Glutamatergic neuron (in vitro differentiated cells): ENCODE results near the gene RDH5. TPM values are rescaled to one million over a fixed set of nuclear protein-coding genes. Genes with fewer than 3 reads are reported as not detected.
A peak's percentile ranks its signal among the peaks of the same experiment; 100 is the strongest.

Source experiments
- DNase-seq: peaks from one replicate; pipeline ENCODE4 v3.0.0; 2022
- H3K27ac Mint-ChIP-seq: one replicate; pipeline ENCODE4 v1.8.0; 2020; ENCODE audit warnings: mild to moderate bottlenecking, mixed read lengths, inconsistent platforms; ENCODE audit not compliant: unreplicated experiment
- H3K27me3 Mint-ChIP-seq: one replicate; pipeline ENCODE4 v1.8.0; 2020; ENCODE audit warnings: mild to moderate bottlenecking, moderate library complexity, mixed read lengths, inconsistent platforms; ENCODE audit not compliant: unreplicated experiment
- H3K36me3 Mint-ChIP-seq: one replicate; pipeline ENCODE4 v1.8.0; 2020; ENCODE audit warnings: mild to moderate bottlenecking, mixed read lengths, inconsistent platforms; ENCODE audit not compliant: unreplicated experiment
- H3K4me1 Mint-ChIP-seq: one replicate; pipeline ENCODE4 v1.8.0; 2020; ENCODE audit warnings: mild to moderate bottlenecking, low read depth, mixed read lengths, inconsistent platforms; ENCODE audit not compliant: unreplicated experiment
- H3K4me3 Mint-ChIP-seq: one replicate; pipeline ENCODE4 v1.8.0; 2020; ENCODE audit warnings: mild to moderate bottlenecking, mixed read lengths, inconsistent platforms; ENCODE audit not compliant: unreplicated experiment
- H3K9me3 Mint-ChIP-seq: one replicate; pipeline ENCODE4 v1.8.0; 2020; ENCODE audit warnings: mild to moderate bottlenecking, moderate library complexity, mixed read lengths, inconsistent platforms; ENCODE audit not compliant: unreplicated experiment
- total RNA-seq: library from RNA; stranded (reverse); fragmentation: NEBNext Ultra II Directional; extraction: Animal tissue kit (Norgen Biotek cat#: 25700); gene quantifications from one replicate; pipeline ENCODE4 v1.2.1, GENCODE V29; 2021; ENCODE audit not compliant: unreplicated experiment
- TF ChIP-seq, protein P1 (sequence below): fragments of 200-600 bp; sonication (generic); IDR thresholded peaks from one replicate; pipeline ENCODE4 v1.5.0; 2021; ENCODE audit not compliant: partially characterized antibody, unreplicated experiment

The RDH5 gene
- total RNA-seq, 1 donor from 2014 or later = 6.6 TPM

DNA sequence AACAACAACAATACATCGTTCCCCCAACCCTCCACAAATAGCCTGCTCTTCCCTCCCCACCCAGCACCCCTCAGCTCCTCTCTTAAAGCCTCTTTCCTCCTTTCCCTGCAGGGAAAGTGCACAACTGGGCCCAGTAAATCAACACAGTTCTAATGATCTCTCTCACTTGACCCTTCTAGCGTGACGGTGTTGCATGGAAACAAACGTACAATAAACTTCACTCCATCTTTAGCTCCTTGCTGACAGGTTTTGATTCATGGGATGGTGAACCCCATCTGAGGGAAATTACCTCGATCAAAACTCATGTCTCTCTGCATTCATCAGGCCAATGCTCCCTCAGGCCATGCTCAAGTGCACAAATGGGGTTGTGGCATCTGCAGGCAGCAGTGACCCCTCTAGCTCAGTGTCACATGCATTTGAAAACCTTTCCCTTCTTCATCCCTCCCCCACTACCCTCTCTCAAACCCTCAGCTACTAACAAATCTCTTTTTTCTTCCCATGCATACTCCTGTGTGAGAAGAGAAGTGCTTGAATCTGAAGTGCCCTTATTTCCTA, 45.6 kb downstream of the RDH5 start:
- Mint-ChIP-seq H3K36me3 (peaks cover 4% of the 10 kb centered on the region), H3K4me3 (peak overlapping the region; percentile 60), H3K27ac (peak overlapping the region; percentile 79), H3K27me3 (peaks cover 3% of the 10 kb centered on the region), H3K4me1 (peaks cover 9% of the 10 kb centered on the region), H3K9me3 (peaks cover 2% of the 10 kb centered on the region)
- TF ChIP-seq, protein P1, sequence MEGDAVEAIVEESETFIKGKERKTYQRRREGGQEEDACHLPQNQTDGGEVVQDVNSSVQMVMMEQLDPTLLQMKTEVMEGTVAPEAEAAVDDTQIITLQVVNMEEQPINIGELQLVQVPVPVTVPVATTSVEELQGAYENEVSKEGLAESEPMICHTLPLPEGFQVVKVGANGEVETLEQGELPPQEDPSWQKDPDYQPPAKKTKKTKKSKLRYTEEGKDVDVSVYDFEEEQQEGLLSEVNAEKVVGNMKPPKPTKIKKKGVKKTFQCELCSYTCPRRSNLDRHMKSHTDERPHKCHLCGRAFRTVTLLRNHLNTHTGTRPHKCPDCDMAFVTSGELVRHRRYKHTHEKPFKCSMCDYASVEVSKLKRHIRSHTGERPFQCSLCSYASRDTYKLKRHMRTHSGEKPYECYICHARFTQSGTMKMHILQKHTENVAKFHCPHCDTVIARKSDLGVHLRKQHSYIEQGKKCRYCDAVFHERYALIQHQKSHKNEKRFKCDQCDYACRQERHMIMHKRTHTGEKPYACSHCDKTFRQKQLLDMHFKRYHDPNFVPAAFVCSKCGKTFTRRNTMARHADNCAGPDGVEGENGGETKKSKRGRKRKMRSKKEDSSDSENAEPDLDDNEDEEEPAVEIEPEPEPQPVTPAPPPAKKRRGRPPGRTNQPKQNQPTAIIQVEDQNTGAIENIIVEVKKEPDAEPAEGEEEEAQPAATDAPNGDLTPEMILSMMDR = no peak
- DNase-seq = peak; percentile 40

DNA sequence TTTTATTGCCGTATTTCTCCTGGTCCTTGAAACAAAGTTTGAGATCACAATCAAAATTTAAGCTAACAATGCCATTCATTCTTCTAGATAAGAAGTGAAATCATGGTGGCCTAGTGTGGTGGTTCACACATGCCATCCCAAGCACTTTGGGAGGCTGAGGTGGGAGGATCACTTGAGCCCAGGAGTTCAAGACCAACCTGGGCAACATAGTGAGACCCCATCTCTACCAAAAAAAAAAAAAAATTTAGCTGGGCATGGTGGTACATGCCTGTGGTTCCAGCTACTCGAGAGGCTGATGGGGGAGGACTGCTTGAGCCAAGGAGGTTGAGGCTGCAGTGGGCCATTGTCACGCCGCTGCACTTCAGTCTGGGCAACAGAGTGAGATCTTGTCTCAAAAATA, 47.0 kb downstream of the RDH5 start:
- H3K27ac Mint-ChIP-seq = no peak overlapping the region
- H3K4me3 Mint-ChIP-seq = peak overlapping the region; percentile 8
- H3K27me3 Mint-ChIP-seq = peaks cover 3% of the 10 kb centered on the region
- peaks cover 2% of the 10 kb centered on the region for H3K9me3 Mint-ChIP-seq
- DNase-seq = no peak
- peaks cover 4% of the 10 kb centered on the region for H3K36me3 Mint-ChIP-seq
- peaks cover 15% of the 10 kb centered on the region for H3K4me1 Mint-ChIP-seq
- TF ChIP-seq, protein P1 = no peak

DNA sequence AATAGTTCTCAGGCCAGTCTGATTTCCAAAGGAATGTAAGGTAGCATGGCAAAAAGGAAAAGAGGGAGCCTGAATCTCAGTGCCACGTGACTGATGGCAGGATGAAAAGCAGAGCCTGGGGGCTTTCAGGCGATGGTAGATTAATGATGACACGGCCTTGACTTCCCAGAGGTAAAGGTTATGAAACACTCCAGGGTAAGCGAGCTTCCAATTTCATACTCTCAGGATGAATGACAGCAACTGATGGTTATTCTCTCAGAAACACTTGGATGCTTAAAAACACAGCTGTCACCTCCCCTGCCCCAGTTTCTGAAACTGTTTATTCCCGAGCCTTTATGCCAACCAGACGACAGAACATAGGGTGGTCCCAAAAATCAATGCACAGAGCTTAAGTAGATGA, 51.5 kb downstream of the RDH5 start:
- H3K4me3 Mint-ChIP-seq = no peak overlapping the region
- H3K27ac Mint-ChIP-seq = peak overlapping the region; percentile 35
- no peak for DNase-seq
- H3K9me3 Mint-ChIP-seq = no peaks in the 10 kb centered on the region
- H3K4me1 Mint-ChIP-seq = peaks cover 8% of the 10 kb centered on the region
- TF ChIP-seq, protein P1 = no peak
- peaks cover 4% of the 10 kb centered on the region for H3K27me3 Mint-ChIP-seq
- no peaks in the 10 kb centered on the region for H3K36me3 Mint-ChIP-seq

Other genes with a start within 250 kb of the RDH5 start
- not detected for gene OR6C68, start 228.0 kb upstream of the RDH5 start, total RNA-seq
- gene OR6C4, start 170.8 kb upstream of the RDH5 start, total RNA-seq = not detected
- gene OR2AP1, start 147.9 kb upstream of the RDH5 start, total RNA-seq = not detected
- gene OR10P1, start 83.5 kb upstream of the RDH5 start, total RNA-seq = not detected
- 156 TPM for gene ITGA7, start 12.5 kb upstream of the RDH5 start, total RNA-seq
- 71.2 TPM for gene BLOC1S1, start 4.3 kb upstream of the RDH5 start, total RNA-seq
- gene CD63, start 8.6 kb downstream of the RDH5 start, total RNA-seq = 619 TPM
- 52.4 TPM for gene GDF11, start 22.7 kb downstream of the RDH5 start, total RNA-seq
- gene SARNP, start 97.3 kb downstream of the RDH5 start, total RNA-seq = 98.7 TPM
- 47.6 TPM for gene ORMDL2, start 97.6 kb downstream of the RDH5 start, total RNA-seq
- gene DNAJC14, start 109.2 kb downstream of the RDH5 start, total RNA-seq = 37.6 TPM
- not detected for gene MMP19, start 122.5 kb downstream of the RDH5 start, total RNA-seq
- 55.3 TPM for gene PYM1, start 207.5 kb downstream of the RDH5 start, total RNA-seq
- gene DGKA, start 210.8 kb downstream of the RDH5 start, total RNA-seq = 57.5 TPM
- gene PMEL, start 245.6 kb downstream of the RDH5 start, total RNA-seq = 851 TPM
- gene CDK2, start 246.4 kb downstream of the RDH5 start, total RNA-seq = 20.5 TPM